IPS-18a (cell line): ENCODE measurements around the gene RPL19.

Experiments
- H3K27ac ChIP-seq: one replicate; pipeline ENCODE4 v1.5.1; 2013; ENCODE audit warnings: low read length
- H3K27me3 ChIP-seq: one replicate; pipeline ENCODE4 v1.6.1; 2013; ENCODE audit warnings: mild to moderate bottlenecking, low read length; ENCODE audit not compliant: control insufficient read depth, insufficient read depth
- H3K36me3 ChIP-seq: one replicate; pipeline ENCODE4 v1.6.1; 2013; ENCODE audit warnings: low read depth, low read length; ENCODE audit not compliant: control insufficient read depth
- H3K4me1 ChIP-seq: one replicate; pipeline ENCODE4 v1.6.1; 2013; ENCODE audit warnings: low read depth, low read length; ENCODE audit not compliant: control insufficient read depth
- H3K4me3 ChIP-seq: one replicate; pipeline ENCODE4 v1.5.1; 2013; ENCODE audit warnings: low read length
- H3K9ac ChIP-seq: one replicate; pipeline ENCODE4 v1.6.1; 2013; ENCODE audit warnings: mild to moderate bottlenecking, low read length, moderate library complexity
- H3K9me3 ChIP-seq: one replicate; pipeline ENCODE4 v1.6.1; 2013; ENCODE audit warnings: low read depth, low read length; ENCODE audit not compliant: control insufficient read depth

Gene RPL19

GRCh38 chr17:39229274-39229913 is 29.3 kb downstream of the RPL19 start:
- no peak overlapping the region for H3K27ac ChIP-seq
- H3K4me3 ChIP-seq = no peak overlapping the region
- H3K27me3 ChIP-seq = peaks cover 21% of the 10 kb centered on the region
- peaks cover 13% of the 10 kb centered on the region for H3K4me1 ChIP-seq
- no peak overlapping the region for H3K9ac ChIP-seq
- no peaks in the 10 kb centered on the region for H3K36me3 ChIP-seq
- no peaks in the 10 kb centered on the region for H3K9me3 ChIP-seq

- no peak overlapping the region for H3K27ac ChIP-seq
- no peaks in the 10 kb centered on the region for H3K36me3 ChIP-seq
- H3K27me3 ChIP-seq = peaks cover 11% of the 10 kb centered on the region
- H3K9ac ChIP-seq = no peak overlapping the region
- peaks cover 12% of the 10 kb centered on the region for H3K4me1 ChIP-seq
- H3K9me3 ChIP-seq = no peaks in the 10 kb centered on the region
- no peak overlapping the region for H3K4me3 ChIP-seq
Observed at GRCh38 chr17:39230361-39230760, 30.3 kb downstream of the RPL19 start.

- no peak overlapping the region for H3K27ac ChIP-seq
- H3K4me1 ChIP-seq = peaks cover 10% of the 10 kb centered on the region
- peaks cover 6% of the 10 kb centered on the region for H3K27me3 ChIP-seq
- H3K36me3 ChIP-seq = no peaks in the 10 kb centered on the region
- no peaks in the 10 kb centered on the region for H3K9me3 ChIP-seq
- no peak overlapping the region for H3K4me3 ChIP-seq
- H3K9ac ChIP-seq = no peak overlapping the region
Observed at GRCh38 chr17:39231091-39231561, 31.0 kb downstream of the RPL19 start.

GRCh38 chr17:39231591-39232551 is 31.8 kb downstream of the RPL19 start:
- Histone ChIP-seq H3K36me3 (no peaks in the 10 kb centered on the region), H3K9ac (no peak overlapping the region), H3K27me3 (no peaks in the 10 kb centered on the region), H3K9me3 (no peaks in the 10 kb centered on the region), H3K4me3 (peak overlapping the region; percentile 39), H3K27ac (no peak overlapping the region), H3K4me1 (peaks cover 8% of the 10 kb centered on the region)

- no peaks in the 10 kb centered on the region for H3K36me3 ChIP-seq
- no peak overlapping the region for H3K9ac ChIP-seq
- no peaks in the 10 kb centered on the region for H3K9me3 ChIP-seq
- no peak overlapping the region for H3K4me3 ChIP-seq
- H3K27ac ChIP-seq = no peak overlapping the region
- H3K27me3 ChIP-seq = no peaks in the 10 kb centered on the region
- H3K4me1 ChIP-seq = peaks cover 8% of the 10 kb centered on the region
Observed at GRCh38 chr17:39235555-39236449, 35.7 kb downstream of the RPL19 start.

- Histone ChIP-seq H3K27me3 (no peaks in the 10 kb centered on the region), H3K27ac (no peak overlapping the region), H3K9me3 (no peaks in the 10 kb centered on the region), H3K36me3 (no peaks in the 10 kb centered on the region), H3K4me1 (peaks cover 5% of the 10 kb centered on the region), H3K9ac (no peak overlapping the region), H3K4me3 (no peak overlapping the region)
Observed at GRCh38 chr17:39236450-39236927, 36.4 kb downstream of the RPL19 start.

- Histone ChIP-seq H3K9me3 (no peaks in the 10 kb centered on the region), H3K36me3 (no peaks in the 10 kb centered on the region), H3K4me1 (no peaks in the 10 kb centered on the region), H3K4me3 (no peak overlapping the region), H3K27me3 (no peaks in the 10 kb centered on the region), H3K27ac (no peak overlapping the region), H3K9ac (no peak overlapping the region)
Observed at GRCh38 chr17:39236981-39237441, 36.9 kb downstream of the RPL19 start.

- Histone ChIP-seq H3K4me1 (no peaks in the 10 kb centered on the region), H3K36me3 (no peaks in the 10 kb centered on the region), H3K9ac (no peak overlapping the region), H3K27me3 (no peaks in the 10 kb centered on the region), H3K9me3 (no peaks in the 10 kb centered on the region), H3K27ac (no peak overlapping the region), H3K4me3 (no peak overlapping the region)
Observed at GRCh38 chr17:39237586-39237985, 37.5 kb downstream of the RPL19 start.

GRCh38 chr17:39238311-39238972 is 38.4 kb downstream of the RPL19 start:
- Histone ChIP-seq H3K9me3 (no peaks in the 10 kb centered on the region), H3K9ac (no peak overlapping the region), H3K36me3 (no peaks in the 10 kb centered on the region), H3K4me3 (no peak overlapping the region), H3K27ac (no peak overlapping the region), H3K27me3 (no peaks in the 10 kb centered on the region), H3K4me1 (no peaks in the 10 kb centered on the region)

GRCh38 chr17:39239640-39240314 is 39.7 kb downstream of the RPL19 start:
- Histone ChIP-seq H3K4me1 (peaks cover 4% of the 10 kb centered on the region), H3K27ac (no peak overlapping the region), H3K9me3 (no peaks in the 10 kb centered on the region), H3K9ac (no peak overlapping the region), H3K36me3 (no peaks in the 10 kb centered on the region), H3K4me3 (no peak overlapping the region), H3K27me3 (no peaks in the 10 kb centered on the region)
